ENCODE measurements around the gene SYNGR2.

The SYNGR2 gene

DNA sequence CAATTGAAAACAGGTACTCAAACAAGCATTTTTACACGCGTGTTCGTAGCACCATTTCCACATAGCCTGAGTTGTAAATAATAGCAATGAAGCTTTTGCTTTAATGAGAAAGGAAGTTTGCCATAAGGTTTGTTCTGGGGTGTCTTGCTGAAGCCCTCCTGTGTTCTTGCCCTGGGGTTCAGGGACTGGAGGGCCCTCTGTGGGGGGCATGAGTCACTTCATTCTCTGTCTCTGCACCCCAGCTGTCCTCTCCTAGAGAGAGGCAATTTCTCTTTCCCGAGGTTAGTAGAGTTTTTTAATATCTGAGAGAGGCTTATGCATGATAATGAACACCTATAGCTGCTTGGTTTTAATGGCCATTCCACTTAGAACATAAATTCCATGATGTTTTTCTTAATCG is 28.3 kb downstream of the SYNGR2 start:
- no peaks in the 10 kb centered on the region for H3K36me3 ChIP-seq (ENCODE audit: control insufficient read depth, insufficient read depth, low read length)
- H3K9ac ChIP-seq (ENCODE audit: low read length): no peak overlapping the region
- H3K4me3 ChIP-seq (ENCODE audit: low read length): no peak overlapping the region
- no peaks in the 10 kb centered on the region for H3K27me3 ChIP-seq (ENCODE audit: control insufficient read depth, insufficient read depth, low read length)
- H3K27ac ChIP-seq (ENCODE audit: low read depth, low read length): no peak overlapping the region
- no peaks in the 10 kb centered on the region for H3K4me1 ChIP-seq (ENCODE audit: control insufficient read depth, insufficient read depth, low read length)

DNA sequence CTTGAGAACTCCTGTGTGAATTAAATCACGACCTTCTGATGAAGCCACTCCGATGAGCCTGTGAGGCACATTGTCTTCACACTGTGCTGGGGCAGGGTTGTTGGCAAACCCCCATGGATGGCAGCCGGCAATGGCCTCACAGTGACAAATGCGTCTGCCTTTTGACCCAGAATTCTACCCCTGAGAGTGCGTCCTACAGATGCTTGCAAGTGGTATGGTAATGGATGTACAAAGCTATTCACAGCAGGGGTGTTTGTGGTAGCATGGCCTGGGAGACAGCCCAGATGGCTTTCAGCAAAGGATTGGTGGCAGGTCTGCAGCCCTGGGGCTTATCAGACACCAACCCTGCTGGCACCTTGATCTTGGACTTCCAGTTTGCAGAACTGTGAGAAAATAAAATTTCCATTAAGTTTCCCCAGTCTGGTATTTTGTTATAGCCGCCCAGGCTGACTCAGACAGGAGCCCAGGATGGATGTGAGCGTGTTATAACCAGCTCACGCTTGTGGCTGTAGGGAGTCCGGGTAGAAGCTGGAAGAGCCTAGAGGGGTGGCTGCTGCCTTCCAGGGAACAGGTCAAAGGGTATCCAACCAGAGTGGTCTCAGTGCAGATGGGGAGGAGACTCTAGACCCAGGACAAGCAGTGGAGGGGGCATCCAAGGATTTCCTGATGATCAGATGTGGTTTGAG is 28.9 kb downstream of the SYNGR2 start:
- Histone ChIP-seq H3K36me3 (ENCODE audit: control insufficient read depth, insufficient read depth, low read length) (no peaks in the 10 kb centered on the region), H3K4me1 (ENCODE audit: control insufficient read depth, insufficient read depth, low read length) (no peaks in the 10 kb centered on the region), H3K9ac (ENCODE audit: low read length) (no peak overlapping the region), H3K4me3 (ENCODE audit: low read length) (no peak overlapping the region), H3K27ac (ENCODE audit: low read depth, low read length) (no peak overlapping the region), H3K27me3 (ENCODE audit: control insufficient read depth, insufficient read depth, low read length) (no peaks in the 10 kb centered on the region)

DNA sequence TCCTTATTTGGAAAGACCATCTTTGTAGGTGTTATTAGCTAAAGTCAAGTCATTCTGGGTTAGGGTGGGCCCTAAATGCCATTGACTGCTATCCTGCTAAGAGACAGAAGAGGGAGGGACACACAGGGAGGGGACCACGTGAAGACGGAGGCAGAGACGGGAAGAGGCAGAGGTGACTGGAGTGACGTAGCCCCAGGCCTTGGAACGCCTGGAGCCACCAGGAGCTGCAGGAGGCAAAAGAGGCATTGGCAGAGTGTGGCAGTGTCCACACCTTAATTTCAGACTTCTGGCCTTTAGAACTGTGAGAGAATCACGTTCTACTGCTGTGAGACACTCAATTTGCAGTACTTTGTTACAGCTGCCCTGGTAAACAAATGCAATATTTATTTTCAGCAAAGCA is 32.1 kb downstream of the SYNGR2 start:
- H3K4me1 ChIP-seq (ENCODE audit: control insufficient read depth, insufficient read depth, low read length): no peaks in the 10 kb centered on the region
- no peak overlapping the region for H3K9ac ChIP-seq (ENCODE audit: low read length)
- H3K27me3 ChIP-seq (ENCODE audit: control insufficient read depth, insufficient read depth, low read length): no peaks in the 10 kb centered on the region
- H3K36me3 ChIP-seq (ENCODE audit: control insufficient read depth, insufficient read depth, low read length): peaks cover 4% of the 10 kb centered on the region
- H3K4me3 ChIP-seq (ENCODE audit: low read length): no peak overlapping the region
- H3K27ac ChIP-seq (ENCODE audit: low read depth, low read length): no peak overlapping the region

DNA sequence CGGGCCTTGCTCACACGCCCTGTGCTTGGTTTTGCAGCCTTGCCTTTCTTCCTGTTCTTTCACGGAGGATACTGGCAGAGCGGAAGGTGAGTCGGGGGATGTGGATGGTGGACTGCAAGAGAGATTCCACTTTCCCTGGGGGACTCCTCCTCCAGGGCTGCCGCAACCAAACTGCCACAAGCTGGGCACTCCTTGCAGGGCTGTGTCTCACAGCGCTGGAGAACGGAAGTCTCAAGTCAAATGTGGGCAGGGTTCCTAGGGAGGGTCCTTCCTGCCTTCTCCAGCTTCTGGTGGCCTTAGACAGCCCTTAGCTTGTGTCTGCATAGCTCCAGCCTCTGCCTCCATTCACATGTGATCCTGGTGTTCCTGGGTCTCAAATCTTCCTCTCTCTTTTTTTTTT is 34.3 kb downstream of the SYNGR2 start:
- no peak overlapping the region for H3K27ac ChIP-seq (ENCODE audit: low read depth, low read length)
- H3K27me3 ChIP-seq (ENCODE audit: control insufficient read depth, insufficient read depth, low read length): no peaks in the 10 kb centered on the region
- H3K36me3 ChIP-seq (ENCODE audit: control insufficient read depth, insufficient read depth, low read length): peaks cover 4% of the 10 kb centered on the region

DNA sequence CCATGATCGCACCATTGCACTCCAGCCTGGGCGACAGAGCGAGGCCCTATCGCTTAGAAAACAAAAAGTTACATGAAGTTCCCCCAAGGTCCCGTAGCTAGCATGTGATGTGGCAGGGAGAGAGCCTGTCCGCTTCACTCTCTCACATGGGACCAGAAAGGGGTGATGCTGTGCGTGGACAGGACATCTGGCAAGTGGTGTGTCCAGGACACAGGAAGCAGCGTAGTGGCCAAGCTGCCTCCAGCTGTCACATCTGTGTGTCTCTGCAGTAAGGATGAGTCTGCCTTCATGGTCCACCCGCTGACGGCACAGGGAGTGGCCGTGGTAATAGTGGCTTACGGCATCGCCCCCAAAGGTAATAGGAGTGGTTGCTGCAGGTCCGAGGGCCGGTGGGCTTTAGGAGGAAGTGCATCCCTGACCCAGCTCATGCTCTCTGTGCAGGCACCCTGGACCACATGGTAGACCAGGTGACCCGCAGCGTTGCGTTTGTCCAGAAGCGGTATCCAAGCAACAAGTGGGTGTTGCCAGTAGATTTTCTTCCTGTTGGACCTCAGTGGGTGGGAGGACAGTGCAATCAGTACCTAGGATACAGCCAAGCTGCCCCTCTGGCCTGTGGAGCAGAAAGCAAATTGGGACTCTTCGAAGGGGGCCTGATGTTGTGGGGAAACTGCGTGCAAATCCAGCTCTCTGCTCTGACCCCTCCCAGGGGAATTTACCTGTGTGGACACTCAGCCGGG is 36.2 kb downstream of the SYNGR2 start:
- Histone ChIP-seq H3K9ac (ENCODE audit: low read length) (no peak overlapping the region), H3K4me3 (ENCODE audit: low read length) (no peak overlapping the region), H3K4me1 (ENCODE audit: control insufficient read depth, insufficient read depth, low read length) (no peaks in the 10 kb centered on the region), H3K36me3 (ENCODE audit: control insufficient read depth, insufficient read depth, low read length) (peaks cover 5% of the 10 kb centered on the region), H3K27ac (ENCODE audit: low read depth, low read length) (no peak overlapping the region), H3K27me3 (ENCODE audit: control insufficient read depth, insufficient read depth, low read length) (no peaks in the 10 kb centered on the region)

More for the DNA sequence above, 34.3 kb downstream of the SYNGR2 start:
- Histone ChIP-seq H3K4me1 (ENCODE audit: control insufficient read depth, insufficient read depth, low read length) (no peaks in the 10 kb centered on the region), H3K9ac (ENCODE audit: low read length) (no peak overlapping the region), H3K4me3 (ENCODE audit: low read length) (no peak overlapping the region)

DNA sequence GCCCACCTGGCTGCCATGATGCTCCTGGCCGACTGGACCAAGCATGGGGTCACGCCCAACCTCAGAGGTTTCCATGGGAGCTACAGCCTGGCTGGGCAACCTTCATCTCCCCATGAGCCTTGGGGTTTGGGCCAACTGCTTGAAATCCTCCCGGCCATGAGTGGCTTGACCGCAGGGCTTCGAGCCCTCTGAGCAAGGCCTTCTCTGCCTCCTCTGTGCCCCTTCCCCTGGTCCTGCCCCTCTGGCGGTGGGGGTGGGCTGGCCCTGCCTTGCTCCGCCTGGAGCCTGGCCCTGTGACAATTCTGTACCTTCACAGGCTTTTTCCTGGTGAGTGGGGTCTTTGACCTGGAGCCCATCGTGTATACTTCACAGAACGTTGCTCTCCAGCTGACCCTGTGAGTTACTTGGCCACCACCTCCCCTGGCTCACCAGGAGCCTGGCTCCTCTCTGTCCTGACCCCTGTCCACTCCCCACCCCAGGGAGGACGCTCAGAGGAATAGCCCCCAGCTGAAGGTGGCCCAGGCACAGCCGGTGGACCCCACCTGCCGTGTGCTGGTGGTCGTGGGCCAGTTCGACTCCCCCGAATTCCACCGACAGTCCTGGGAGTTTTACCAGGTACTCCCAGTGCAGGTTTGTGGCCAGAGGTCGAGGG is 36.9 kb downstream of the SYNGR2 start:
- no peak overlapping the region for H3K4me3 ChIP-seq (ENCODE audit: low read length)
- peaks cover 5% of the 10 kb centered on the region for H3K36me3 ChIP-seq (ENCODE audit: control insufficient read depth, insufficient read depth, low read length)
- no peak overlapping the region for H3K9ac ChIP-seq (ENCODE audit: low read length)
- H3K27ac ChIP-seq (ENCODE audit: low read depth, low read length): no peak overlapping the region
- H3K4me1 ChIP-seq (ENCODE audit: control insufficient read depth, insufficient read depth, low read length): no peaks in the 10 kb centered on the region
- H3K27me3 ChIP-seq (ENCODE audit: control insufficient read depth, insufficient read depth, low read length): no peaks in the 10 kb centered on the region

DNA sequence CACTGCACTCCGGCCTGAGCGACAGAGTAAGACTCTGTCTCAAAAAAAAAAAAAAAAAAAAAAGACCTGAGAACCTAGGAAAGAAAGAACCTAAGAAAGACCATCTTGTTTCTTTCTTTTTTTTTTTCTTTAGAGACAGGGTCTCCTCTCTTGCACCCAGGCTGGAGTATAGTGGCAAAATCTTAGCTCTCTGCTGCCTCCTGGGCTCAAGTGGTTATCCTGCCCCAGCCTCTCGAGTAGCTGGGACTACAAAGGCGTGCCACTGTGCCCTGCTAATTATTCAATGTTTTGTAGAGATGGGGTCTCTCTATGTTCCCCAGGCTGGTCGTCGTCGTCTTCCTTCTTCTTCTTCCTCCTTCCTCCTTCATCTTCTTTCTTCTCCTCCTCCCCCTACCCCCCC is 37.9 kb downstream of the SYNGR2 start:
- no peaks in the 10 kb centered on the region for H3K27me3 ChIP-seq (ENCODE audit: control insufficient read depth, insufficient read depth, low read length)
- no peaks in the 10 kb centered on the region for H3K4me1 ChIP-seq (ENCODE audit: control insufficient read depth, insufficient read depth, low read length)
- H3K36me3 ChIP-seq (ENCODE audit: control insufficient read depth, insufficient read depth, low read length): peaks cover 5% of the 10 kb centered on the region
- no peak overlapping the region for H3K4me3 ChIP-seq (ENCODE audit: low read length)
- no peak overlapping the region for H3K27ac ChIP-seq (ENCODE audit: low read depth, low read length)
- H3K9ac ChIP-seq (ENCODE audit: low read length): no peak overlapping the region

DNA sequence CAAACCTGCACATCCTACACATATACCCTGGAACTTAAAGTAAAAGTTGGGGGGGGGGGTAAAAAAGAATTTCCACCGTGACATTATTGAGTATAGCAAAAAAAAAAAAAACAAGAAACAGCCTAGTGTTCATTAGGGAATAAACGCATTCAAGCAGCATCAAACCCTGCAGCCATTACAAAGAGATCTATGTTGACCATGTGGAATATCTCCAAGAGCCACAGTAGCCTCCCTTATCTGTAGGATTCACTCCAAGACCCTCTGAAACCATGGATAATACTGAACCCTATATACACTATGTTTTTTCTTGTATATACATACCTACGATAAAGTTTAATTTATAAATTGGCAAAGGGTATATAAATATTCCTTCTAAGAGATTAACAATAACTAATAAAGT is 40.1 kb downstream of the SYNGR2 start:
- Histone ChIP-seq H3K9ac (ENCODE audit: low read length) (no peak overlapping the region), H3K4me1 (ENCODE audit: control insufficient read depth, insufficient read depth, low read length) (no peaks in the 10 kb centered on the region), H3K27ac (ENCODE audit: low read depth, low read length) (no peak overlapping the region), H3K4me3 (ENCODE audit: low read length) (no peak overlapping the region), H3K27me3 (ENCODE audit: control insufficient read depth, insufficient read depth, low read length) (no peaks in the 10 kb centered on the region), H3K36me3 (ENCODE audit: control insufficient read depth, insufficient read depth, low read length) (peaks cover 3% of the 10 kb centered on the region)

DNA sequence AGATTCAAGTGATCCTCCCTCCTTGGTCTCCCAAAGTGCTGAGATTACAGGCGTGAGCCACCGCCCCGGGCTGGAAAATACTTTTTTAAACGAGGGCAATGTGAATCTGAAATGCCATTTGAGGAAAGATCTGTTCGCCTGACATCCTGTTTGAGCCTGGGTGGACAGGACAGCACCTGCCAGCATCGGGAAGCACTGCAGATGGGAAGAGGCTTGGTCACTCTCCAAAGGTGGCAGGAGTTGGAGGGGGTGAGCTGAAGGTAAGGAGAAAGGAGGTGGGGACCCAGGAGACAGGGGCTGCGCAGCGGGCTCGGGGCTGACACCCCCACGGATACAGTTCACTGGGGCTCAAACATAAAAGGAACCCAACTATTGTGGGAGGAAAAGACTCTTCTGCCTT is 41.7 kb downstream of the SYNGR2 start:
- Histone ChIP-seq H3K4me1 (ENCODE audit: control insufficient read depth, insufficient read depth, low read length) (no peaks in the 10 kb centered on the region), H3K27me3 (ENCODE audit: control insufficient read depth, insufficient read depth, low read length) (no peaks in the 10 kb centered on the region), H3K9ac (ENCODE audit: low read length) (no peak overlapping the region), H3K27ac (ENCODE audit: low read depth, low read length) (no peak overlapping the region), H3K4me3 (ENCODE audit: low read length) (no peak overlapping the region), H3K36me3 (ENCODE audit: control insufficient read depth, insufficient read depth, low read length) (peaks cover 2% of the 10 kb centered on the region)

DNA sequence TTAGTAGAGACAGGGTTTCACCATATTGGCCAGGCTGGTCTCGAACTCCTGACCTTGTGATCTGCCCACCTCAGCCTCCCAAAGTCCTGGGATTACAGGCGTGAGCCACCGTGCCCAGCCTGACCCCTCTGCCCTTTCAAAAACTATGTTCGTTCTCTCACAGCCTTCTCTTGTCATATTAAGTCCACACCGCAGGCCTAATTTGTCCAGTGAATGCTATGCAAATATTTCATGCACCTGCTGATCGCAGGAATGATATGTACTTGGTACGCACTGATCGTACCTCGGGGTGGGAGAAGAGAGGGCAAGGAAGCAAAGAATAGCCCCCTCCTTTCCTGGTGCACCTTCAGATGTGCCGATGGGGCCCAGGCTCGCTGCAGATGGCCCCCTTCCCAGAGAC is 42.7 kb downstream of the SYNGR2 start:
- Histone ChIP-seq H3K27ac (ENCODE audit: low read depth, low read length) (no peak overlapping the region), H3K9ac (ENCODE audit: low read length) (no peak overlapping the region), H3K36me3 (ENCODE audit: control insufficient read depth, insufficient read depth, low read length) (peaks cover 2% of the 10 kb centered on the region), H3K4me3 (ENCODE audit: low read length) (no peak overlapping the region), H3K27me3 (ENCODE audit: control insufficient read depth, insufficient read depth, low read length) (no peaks in the 10 kb centered on the region), H3K4me1 (ENCODE audit: control insufficient read depth, insufficient read depth, low read length) (no peaks in the 10 kb centered on the region)

DNA sequence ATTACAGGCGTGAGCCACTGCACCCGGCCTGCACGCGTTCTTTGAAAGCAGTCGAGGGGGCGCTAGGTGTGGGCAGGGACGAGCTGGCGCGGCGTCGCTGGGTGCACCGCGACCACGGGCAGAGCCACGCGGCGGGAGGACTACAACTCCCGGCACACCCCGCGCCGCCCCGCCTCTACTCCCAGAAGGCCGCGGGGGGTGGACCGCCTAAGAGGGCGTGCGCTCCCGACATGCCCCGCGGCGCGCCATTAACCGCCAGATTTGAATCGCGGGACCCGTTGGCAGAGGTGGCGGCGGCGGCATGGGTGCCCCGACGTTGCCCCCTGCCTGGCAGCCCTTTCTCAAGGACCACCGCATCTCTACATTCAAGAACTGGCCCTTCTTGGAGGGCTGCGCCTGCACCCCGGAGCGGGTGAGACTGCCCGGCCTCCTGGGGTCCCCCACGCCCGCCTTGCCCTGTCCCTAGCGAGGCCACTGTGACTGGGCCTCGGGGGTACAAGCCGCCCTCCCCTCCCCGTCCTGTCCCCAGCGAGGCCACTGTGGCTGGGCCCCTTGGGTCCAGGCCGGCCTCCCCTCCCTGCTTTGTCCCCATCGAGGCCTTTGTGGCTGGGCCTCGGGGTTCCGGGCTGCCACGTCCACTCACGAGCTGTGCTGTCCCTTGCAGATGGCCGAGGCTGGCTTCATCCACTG is 45.8 kb downstream of the SYNGR2 start, which contains the start of gene BIRC5:
Gene BIRC5 (plus strand): TSS at position 238 of the 690 bp plus-strand sequence. CDS start 64 bp downstream, at position 302.
- H3K9ac ChIP-seq (ENCODE audit: low read length): no peak within 1 kb of the TSS
- H3K27ac ChIP-seq (ENCODE audit: low read depth, low read length): no peak within 1 kb of the TSS
- H3K4me1 ChIP-seq (ENCODE audit: control insufficient read depth, insufficient read depth, low read length): no peaks in the 10 kb centered on the region
- no peaks in the 10 kb centered on the region for H3K27me3 ChIP-seq (ENCODE audit: control insufficient read depth, insufficient read depth, low read length)
- H3K4me3 ChIP-seq (ENCODE audit: low read length): peak within 1 kb of the TSS; percentile 59
- H3K36me3 ChIP-seq (ENCODE audit: control insufficient read depth, insufficient read depth, low read length): no peaks in the 10 kb centered on the region

DNA sequence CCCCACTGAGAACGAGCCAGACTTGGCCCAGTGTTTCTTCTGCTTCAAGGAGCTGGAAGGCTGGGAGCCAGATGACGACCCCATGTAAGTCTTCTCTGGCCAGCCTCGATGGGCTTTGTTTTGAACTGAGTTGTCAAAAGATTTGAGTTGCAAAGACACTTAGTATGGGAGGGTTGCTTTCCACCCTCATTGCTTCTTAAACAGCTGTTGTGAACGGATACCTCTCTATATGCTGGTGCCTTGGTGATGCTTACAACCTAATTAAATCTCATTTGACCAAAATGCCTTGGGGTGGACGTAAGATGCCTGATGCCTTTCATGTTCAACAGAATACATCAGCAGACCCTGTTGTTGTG is 46.3 kb downstream of the SYNGR2 start:
- Histone ChIP-seq H3K27me3 (ENCODE audit: control insufficient read depth, insufficient read depth, low read length) (no peaks in the 10 kb centered on the region), H3K4me3 (ENCODE audit: low read length) (peak overlapping the region; percentile 59), H3K4me1 (ENCODE audit: control insufficient read depth, insufficient read depth, low read length) (no peaks in the 10 kb centered on the region), H3K36me3 (ENCODE audit: control insufficient read depth, insufficient read depth, low read length) (no peaks in the 10 kb centered on the region), H3K9ac (ENCODE audit: low read length) (no peak overlapping the region), H3K27ac (ENCODE audit: low read depth, low read length) (no peak overlapping the region)

Measured in rectal smooth muscle tissue (tissue), 1 donor.